Stimulated activated naive CD4-positive, alpha-beta T cell (primary cell): ENCODE results near the gene ARPIN.
"Not testable (repeated sequence)": the region's sequence is repeated elsewhere in the genome, so short reads cannot be mapped to it uniquely, and the experiment has no call there.

ENCODE experiments used
- DNase-seq, 6 experiments: peaks; one replicate each; lab custom pipeline; 2025; lab: John Stamatoyannopoulos, UW

The ARPIN gene

DNA sequence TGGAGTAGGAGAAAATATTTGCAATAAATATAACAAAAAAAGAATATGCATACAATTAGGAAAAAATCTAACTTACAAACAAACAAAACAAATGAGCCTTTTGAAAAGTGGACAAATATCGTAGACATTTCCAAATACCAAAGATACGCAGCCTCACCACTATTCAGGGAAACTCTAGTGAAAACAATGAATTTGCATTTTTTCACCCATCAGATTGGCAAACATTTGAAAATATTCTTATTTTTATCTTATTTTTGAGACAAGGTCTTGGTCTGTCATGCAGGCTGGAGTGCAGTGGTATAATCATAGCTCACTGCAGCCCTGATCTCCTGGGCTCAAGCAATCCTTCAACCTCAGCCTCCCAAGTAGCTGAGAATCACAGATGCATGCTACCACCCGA, 34.4 kb downstream of the ARPIN start:
- no peak for DNase-seq

DNA sequence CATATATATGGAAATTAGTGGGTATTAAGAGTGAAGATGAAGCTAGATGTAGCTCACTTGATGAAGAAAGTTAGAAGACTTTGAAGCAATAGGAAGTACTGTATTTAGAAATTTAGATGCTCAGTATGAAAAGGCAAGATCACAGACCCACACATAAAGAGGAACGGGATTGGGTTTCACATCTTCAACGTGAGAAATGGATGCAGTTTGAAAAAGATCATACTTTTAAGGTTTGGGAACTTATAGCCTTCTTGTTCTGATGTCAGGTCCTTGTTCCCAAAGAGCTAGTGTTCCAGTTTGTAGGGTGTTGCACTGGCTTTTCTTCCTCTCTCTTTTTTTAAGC, 35.7 kb downstream of the ARPIN start:
- no peak for DNase-seq

DNA sequence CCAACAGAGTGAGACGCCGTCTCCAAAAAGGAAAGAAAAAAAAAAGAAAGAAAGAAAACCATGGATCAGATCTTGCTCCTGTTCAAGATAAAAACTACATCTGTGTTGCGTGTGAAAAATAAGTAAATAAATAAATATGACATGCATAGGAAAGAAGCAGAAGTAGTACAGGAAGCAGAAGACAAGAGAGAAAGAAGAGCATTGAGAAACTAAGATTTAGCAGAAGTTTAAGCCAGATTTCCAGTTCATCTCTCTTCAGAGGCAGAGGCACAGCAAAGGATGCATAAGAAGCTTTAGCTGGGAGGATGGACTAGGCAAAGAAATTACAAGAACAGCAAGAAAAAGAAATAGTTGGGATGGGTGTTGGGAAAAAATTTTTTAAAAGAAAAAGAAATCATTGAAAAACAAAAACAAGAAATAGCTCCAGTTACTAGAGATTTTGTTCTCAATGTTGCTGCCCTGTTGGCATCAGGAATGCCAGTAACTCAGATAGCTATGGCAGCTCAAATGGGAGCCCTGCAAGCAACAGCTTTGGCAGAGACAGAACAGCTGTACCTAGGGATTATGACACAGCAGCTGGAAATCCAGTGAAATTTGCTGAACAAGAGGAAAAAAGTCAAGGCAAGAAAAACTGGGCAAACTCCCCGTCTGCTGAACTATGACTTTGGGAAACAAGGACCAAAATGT, 36.2 kb downstream of the ARPIN start:
- DNase-seq, result no peak

DNA sequence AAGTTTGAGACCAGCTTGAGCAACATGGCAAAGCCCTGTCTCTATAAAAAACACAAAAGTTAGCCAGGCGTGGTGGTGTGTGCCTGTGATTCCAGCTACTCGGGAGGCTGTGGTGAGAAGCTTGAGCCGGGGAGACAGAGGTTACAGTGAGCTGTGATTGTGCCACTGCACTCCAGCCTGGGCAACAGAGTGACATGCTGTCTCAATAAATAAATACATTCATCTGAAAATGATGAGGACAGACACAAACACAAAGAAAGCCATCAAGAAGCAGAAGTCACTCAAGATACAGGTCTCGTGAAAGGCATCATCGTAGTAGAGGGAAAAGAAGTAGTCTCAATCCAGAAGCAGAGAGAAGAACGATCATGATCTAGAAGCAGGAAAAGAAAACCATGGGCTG, 37.0 kb downstream of the ARPIN start:
- no peak for DNase-seq

DNA sequence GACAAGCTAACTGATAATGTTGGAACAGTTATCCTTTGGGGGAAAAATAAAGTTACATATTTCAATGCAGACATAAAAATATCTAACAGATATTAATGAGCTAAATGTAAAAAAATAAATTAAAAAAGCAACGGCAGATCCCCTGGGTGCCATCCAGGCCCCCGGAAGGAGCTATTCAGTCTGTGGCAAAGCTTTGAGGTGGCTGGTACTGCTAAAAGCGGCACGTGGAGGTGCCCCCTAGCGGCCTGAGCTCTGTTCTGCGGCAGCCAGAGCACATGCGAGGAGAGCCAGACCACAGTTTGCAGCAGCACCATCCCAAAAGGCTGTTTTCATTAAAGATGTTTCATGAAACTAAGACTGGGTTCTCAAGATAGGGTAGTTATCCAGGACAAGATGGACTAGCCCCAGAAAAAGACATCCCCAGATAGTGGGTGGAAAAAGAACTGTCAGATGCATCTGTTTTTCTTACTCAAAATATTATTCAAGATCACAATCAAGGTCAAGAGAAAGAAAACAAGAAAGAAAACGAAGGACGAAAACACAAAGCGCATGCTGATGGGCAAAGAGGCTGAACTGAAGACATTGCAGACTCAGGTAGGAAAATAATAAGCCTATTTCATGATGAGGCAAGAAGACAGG, 37.7 kb downstream of the ARPIN start:
- DNase-seq, result peak; percentile 49 to 77 (median 67)

DNA sequence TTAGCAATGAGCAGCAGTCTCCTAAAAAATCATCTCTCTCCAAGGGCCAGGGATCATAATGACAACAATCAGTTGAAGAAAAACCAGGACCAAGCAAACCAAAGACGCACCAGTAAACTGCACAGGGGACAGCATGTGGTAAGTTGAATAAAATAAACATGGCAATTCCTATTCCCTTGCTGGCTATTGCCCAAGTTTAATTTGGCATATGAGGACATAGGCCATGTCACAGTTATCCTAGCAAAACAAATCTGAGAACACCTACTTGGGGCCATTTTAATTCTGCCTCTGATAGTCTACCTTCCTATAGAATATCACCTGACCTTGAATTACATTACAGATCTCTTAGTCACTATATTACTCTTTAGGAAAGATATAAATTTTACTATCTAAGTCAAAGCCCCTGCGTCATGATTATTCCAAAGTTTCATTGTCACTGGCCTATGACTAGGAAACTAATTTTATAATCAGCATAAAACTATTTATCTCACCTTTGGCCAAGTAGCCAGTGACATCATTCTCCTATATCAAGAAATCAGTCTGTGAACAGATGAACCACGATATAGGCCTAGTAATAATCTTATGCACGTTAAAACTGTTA, 42.0 kb downstream of the ARPIN start:
- DNase-seq, result no peak

DNA sequence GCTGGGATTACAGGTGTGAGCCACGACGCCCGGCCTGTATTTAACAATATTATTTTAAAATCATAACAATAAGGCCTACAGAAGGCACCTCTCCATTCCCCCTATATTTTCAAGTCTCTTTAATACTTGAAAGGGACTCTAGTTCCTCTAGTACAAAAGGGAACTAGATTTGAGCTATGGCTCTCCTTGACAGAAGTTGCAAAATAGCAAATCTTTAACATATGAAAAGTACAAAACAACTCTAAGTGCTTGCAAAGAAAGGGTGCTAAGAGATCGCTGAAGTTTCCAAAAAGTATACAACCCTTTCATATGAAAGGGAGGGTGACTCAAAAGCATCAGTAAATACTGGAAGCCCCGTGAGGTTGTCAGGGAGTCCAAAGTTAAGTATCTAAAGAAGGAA, 42.7 kb downstream of the ARPIN start:
- no peak for DNase-seq

DNA sequence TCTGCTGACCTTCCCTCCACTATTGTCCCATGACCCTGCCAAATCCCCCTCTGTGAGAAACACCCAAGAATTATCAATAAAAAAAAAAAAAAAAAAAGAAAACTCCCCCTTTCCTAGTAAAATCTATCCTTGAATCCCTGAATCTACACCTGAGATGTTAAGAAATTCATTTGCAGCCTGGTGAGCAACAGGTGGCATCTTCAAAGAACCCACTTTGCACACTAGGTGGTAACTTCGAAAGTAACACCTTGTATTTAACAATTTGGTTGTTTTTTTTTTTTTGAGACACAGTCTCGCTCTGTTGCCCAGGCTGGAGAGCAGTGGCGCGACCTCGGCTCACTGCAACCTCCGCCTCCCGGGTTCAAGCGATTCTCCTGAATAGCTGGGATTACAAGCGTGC, 43.3 kb downstream of the ARPIN start:
- not testable (repeated sequence) for DNase-seq

DNA sequence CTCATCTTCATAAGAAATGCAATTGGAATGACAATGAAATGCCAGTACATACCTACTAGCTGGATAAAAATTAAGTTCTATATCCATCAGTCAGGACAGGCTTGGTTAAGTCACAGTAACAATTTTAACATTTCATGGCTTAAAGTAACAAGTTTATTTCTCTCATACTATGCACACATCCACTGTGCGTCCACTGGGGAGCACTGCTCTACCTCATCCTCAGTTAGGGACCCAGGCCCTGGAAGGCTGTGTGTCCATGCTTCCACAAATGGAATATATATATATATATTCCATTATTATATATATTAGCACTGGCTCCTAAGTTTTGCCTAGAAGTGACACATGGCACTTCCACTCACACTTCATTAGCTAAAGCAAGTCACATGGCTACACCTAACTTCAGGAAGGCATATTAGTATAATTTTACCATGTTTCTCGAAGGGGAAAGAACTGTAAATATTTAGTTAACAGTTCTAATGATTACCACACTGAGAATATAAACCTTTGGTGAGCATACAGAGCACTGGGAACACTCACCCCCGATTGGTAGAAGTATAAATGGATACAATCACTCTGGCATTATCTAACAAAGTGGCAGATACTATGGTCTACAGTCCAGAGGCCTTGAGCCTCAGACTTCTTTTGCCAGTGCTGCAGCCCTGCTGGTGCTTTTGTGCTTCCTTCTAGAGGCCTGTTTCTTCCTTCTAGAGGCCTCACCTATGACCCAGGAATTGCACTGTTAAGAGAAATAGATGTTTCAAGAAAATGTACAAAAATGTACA, 47.6 kb downstream of the ARPIN start:
- no peak for DNase-seq

DNA sequence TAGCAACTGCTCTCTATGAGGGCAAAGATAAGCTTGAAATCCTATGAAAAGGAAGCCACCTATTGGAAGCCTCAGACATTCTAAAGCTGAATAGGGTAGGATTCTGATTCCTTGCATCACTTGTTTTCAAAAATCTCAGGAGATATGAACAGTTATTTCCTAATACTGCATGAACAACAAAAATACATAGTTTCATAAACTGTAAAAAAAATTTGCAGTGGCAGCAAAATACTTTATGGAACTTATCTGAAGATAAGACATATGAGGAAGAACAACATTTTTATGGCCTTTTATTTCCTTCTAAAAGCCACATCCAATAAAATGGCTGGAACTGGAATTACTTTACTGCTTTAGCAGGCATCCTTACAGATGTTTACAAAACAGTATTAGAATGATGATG, 48.8 kb downstream of the ARPIN start:
- DNase-seq, result no peak

DNA sequence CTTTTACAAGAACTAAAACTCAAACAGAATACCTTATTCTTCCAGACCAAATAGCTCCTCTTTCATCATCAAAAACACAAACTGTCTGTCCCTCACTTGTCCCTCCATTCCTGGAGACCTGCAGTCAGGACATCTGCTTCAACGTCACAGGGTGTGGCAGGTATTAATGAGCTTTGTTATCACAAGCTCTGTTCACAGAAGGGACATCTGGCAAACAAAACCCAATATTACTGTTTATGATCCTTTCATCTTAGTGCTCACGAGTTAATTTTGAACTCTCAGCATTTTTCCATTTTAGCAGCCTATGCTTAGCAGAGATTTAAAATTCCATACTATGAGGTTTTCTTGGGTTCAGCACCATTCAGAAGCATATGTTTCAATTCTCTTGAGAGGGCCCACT, 51.9 kb downstream of the ARPIN start:
- DNase-seq, result no peak

DNA sequence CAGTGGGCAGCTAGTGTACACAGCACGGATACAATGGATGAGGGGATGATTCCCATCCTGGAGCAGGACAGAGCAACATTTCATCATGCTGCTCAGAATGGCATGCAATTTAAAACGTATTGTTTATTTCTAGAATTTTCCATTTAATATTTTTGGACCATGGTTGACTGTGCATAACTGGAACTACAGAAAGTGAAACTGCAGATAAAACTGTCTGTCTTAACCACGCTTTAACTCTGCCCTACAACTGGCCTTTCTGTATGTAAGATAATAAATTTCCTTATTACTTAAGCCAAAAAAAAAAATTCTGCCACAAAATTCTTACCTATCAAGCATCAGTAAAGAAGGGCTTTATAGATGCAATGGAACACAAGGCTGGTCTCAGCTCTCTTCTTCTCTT, 52.3 kb downstream of the ARPIN start:
- DNase-seq, result no peak

DNA sequence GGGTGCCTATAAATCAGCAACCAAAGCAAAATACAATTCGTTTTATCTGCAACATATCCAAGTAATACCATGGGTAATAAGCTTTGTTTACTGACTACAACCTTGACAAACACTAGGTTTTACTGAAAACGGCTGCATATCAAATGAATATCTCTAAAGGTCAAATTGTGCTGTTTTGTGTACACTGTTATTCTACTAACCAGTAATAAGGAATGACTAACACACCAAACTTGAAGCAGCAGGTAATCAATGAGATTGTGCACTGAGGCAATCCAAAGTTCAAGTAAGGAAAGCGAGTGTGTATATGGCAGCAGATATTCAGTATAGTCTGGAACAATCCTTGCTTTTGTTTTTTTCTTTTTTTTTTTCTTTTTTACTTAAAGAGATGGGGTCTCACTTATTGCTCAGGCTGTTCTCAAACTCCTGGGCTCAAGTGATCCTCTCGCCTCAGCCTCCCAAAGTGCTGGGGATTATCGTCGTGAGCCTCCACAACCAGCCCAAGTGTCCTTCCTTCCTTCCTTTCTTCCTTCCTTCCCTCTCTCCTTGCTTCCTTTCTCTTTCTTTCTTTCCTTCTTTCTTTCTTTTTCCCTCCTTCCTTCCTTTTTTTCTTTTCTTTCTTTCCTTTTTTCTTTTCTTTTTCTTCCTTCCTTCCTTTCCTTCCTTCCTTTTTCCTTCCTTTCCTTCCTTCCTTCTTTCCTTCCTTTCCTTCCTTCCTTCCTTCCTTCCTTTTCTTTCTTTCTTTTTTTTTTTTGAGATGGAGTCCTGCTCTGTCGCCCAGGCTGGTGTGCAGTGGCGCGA, 53.9 kb downstream of the ARPIN start:
- no peak for DNase-seq

DNA sequence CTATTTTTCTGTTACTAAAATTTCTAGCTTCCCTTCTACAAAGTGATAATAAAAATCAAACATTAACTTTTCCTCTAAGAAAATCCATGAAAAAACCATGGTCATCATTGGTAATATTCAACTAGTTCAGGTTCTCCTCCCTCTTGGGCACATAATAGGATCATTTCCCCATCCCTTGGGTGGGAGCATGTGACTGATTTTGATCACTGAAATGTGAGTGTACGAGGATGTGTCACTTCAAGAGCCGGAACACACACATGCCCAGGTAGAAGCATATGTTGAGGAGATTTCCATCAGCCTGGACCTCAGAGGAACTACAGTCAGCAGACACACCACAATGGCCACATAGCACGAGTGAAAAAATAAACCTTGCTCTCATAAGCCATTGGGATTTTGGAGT, 55.1 kb downstream of the ARPIN start:
- no peak for DNase-seq

DNA sequence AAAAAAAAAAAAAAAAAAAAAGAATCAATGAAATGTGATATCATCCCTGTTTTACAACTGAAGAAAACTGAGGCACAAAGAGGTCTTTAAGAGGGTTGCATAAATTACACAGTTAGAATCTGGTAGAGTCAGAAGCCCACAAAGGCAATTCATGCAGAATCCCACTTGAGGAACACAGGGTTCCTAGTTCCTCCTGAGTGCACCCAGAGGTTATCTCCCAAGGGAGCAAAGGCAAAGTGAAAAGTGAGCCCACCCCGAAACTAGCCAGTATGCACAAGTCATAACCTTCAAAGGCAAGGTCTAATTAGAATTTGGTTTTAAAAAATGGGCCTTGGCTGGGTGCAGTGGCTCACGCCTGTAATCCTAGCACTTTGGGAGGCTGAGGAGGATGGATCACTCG, 56.8 kb downstream of the ARPIN start:
- no peak for DNase-seq

DNA sequence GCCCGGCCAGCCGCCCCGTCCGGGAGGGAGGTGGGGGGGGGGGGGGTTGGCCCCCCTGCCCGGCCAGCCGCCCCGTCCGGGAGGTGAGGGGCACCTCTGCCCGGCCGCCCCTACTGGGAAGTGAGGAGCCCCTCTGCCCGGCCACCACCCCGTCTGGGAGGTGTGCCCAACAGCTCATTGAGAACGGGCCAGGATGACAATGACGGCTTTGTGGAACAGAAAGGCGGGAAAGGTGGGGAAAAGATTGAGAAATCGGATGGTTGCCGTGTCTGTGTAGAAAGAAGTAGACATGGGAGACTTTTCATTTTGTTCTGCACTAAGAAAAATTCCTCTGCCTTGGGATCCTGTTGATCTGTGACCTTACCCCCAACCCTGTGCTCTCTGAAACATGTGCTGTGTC, 57.9 kb downstream of the ARPIN start:
- DNase-seq, result not testable (repeated sequence)

DNA sequence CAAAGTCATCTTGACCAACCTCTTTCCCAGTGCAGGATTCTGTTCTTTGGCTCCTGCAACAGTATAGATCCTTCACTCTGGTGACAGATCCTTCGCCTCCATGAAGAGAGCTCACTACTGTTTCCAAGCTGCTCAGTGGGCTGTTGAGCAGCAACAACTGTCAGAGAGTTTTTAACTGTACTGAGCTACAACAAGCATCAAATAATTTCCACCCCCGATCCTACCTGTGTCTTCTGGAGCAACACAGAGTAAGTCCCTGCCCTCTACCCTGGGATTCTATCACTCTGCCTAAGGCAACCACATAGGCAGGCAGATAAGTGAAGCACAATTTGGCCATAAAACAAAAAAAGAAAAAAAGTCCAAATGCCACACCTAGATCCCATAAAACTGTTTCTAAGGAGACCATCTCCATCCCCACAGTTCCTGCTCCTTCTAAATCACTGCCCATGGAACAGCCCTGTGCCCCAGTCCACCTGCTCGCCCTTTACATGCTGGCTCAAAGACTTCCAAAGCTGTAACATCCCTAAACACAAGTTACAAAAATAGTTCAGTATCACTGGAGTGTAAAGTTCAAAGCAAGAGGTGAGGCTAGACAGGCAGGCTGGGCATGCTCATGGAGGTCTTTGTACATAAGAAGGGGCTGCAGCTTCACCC, 60.3 kb downstream of the ARPIN start:
- DNase-seq, result no peak

DNA sequence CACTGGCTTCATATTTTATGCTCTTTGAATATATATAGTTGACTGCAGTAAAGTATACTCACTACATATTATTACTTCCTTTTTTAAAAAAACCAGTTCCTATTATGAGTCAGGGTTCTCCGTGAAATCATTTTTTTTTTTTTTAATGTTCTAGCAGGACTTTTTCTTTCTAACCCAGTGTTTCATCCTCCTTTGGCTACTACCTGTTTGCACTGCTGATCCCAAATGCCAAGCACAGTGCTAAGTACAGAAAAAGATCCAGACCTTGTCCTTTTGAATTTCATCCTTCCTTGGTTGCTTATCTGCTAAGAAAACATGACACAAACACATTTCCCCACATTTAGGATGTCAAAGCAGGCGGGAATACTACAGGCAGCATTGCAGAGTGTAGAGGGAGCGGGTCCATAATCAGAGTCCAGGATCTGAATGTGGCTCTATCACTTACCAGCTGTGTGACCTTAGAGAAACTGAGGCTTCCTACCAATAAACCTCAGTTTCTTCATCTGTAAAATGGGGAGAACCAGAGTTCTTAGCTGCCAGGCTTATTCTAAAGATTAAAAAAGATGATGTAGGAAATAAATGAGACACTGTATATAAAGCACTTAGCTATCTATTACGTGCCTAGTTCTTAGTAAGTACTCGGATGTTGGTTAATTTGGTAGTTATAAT, 60.9 kb downstream of the ARPIN start:
- no peak for DNase-seq

DNA sequence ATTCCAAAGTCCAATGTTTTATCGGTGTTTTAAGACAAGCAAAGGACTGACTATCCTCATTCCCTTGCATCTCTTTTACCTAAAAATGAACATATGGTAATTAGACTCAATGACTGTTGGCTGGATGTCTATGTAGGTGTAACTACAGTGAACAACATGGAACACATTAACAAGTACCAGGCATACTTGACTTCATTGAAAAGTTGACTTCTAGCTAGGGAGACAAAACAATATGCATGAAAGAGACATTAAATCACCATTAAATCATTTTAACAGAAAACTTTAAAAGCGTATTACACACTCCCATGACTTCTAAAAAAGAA, 63.8 kb downstream of the ARPIN start:
- no peak for DNase-seq

DNA sequence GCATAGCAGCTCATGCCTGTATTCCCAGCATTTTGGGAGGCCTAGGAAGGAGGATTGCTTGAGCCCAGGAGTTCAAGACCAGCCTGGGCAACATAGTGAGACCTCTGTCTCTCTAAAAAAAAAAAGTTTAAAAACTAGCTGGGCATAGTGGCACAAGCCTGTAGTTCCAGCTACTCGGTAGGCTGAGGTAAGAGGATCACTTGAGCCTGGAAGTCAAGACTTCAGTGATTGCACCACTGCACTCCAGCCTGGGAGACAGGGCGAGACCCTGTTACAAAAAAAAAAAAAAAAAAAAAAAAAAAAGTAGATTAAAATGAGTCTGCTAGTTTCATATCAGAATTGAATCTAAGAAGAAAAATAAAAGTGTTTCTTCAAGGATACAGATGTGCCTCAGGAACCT, 65.7 kb downstream of the ARPIN start:
- no peak for DNase-seq

DNA sequence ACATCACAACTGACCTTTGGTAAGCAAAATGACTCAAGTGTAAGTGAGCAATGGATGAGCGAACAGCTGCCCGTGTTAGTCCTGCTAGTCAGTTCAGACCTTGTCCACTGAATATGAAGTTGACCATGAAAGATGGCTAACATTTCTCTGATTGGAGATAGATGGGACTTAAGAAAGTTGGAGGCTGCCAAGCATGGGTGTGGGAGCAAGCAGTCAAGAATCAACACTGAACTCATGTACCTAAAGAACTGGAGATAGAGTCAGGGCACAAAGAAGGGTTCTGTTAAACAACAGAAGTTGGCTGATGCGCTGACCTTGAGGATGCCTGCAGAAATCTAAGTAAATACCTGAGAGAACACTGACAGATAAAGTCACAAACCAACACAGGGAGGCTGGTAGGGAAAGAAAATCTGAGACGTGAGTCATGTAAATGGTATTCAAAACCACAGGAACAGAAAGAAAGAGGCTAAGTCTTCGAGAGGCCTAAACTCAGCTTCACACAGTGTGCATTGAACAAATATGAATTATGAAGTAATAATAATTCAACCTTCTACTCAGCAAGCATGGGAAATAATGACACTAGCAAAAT, 67.4 kb downstream of the ARPIN start:
- no peak for DNase-seq
